Measurements from ENCODE around the gene DGKI. TPM values are rescaled to one million over a fixed set of nuclear protein-coding genes. Genes with fewer than 3 reads are reported as not detected.
"Not testable (repeated sequence)": the region's sequence is repeated elsewhere in the genome, so short reads cannot be mapped to it uniquely, and the experiment has no call there.

DGKI gene
- total RNA-seq, 2 experiments from 2014 or later, result 0.53 to 0.91 TPM

DNA sequence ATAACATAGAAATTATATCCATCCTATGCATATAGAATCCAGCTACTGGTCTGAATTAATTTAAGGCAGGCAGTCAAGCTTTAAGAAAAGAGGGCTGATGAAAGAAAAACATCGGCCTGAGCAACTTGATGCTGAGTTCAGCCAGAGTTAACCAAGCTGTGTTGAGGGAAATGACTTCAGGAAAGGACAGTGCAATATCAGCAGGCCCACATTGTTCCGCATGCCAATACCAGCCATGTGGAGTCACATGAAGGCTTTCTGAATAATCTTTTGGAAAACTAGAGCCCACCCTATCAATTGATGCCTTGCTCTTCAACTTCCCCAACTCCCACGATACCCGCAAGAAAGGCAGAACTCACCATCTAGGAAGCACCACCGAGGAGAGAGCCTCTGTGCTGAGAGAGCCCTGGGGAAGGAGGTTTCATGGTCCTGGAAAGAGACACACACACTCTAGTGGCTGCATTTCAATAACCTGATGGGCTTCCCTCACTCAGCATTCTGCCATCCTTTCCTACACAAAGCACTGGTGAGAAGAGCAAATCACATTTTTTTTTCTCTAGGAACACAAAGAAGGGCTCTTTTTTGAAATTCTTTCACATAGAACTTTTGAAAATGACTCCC, 377.5 kb downstream of the DGKI start:
- H3K36me3 Mint-ChIP-seq (ENCODE audit: low read depth), result no peaks in the 10 kb centered on the region
- CTCF ChIA-PET, result no interaction called here
- no peak overlapping the region for H3K4me3 Mint-ChIP-seq
- no peaks in the 10 kb centered on the region for H3K4me1 Mint-ChIP-seq
- H3K9me3 Mint-ChIP-seq, result no peaks in the 10 kb centered on the region
- no peaks in the 10 kb centered on the region for H3K27me3 Mint-ChIP-seq
- POLR2A ChIA-PET, result no interaction called here
- no peak overlapping the region for H3K27ac Mint-ChIP-seq
- DNase-seq, result no peak

DNA sequence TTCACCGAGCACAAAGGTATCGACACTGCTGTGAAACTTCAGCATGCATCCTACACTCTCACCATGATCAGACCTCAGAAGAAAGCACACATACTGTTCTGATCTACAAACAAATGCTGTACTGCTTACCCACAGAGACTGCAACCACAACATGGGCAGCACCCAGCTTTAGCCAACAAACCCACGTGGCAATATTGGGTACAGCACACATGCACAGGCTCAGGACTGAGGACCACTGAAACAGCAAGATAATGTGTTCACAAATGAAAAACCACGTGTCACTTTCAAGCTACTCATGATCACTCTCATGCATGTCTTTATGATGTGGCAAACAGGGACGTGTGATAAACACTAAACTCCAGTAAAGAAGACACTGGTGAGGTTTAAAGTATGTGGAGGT, 383.9 kb downstream of the DGKI start:
- no peaks in the 10 kb centered on the region for H3K9me3 Mint-ChIP-seq
- CTCF ChIA-PET, result no interaction called here
- H3K27me3 Mint-ChIP-seq, result peaks cover 3% of the 10 kb centered on the region
- POLR2A ChIA-PET, result no interaction called here
- no peak for DNase-seq
- no peaks in the 10 kb centered on the region for H3K36me3 Mint-ChIP-seq (ENCODE audit: low read depth)
- no peaks in the 10 kb centered on the region for H3K4me1 Mint-ChIP-seq
- no peak overlapping the region for H3K27ac Mint-ChIP-seq
- H3K4me3 Mint-ChIP-seq, result no peak overlapping the region

DNA sequence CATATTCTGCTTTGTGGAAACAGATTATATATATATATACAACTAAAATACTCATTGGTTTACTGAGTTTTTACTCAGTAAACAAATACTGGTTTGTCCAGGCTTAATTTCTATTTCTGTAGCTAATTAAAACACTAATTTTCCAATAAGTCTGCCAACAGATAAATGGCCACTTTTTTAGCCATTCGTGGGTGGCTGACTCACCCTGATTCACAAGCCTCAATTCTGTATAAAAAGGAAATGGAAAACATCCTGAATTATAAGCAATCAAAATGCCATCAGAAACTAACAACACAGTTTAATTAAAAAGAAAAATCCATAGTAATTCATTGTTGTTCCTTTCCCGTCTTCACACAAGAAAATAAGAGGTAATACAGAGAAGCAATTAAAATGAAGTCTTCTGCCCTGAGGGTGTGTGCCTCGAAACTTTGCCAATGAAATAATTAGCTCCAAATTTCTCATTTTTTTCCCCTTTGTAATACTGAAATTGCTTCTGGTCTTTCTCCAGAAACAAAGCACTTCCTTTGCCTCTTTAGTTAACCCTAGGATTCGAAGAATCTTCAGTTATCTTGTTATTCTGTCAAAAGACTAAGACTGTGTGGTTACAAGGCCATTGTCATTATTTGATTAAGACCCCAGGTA, 384.6 kb downstream of the DGKI start:
- no peaks in the 10 kb centered on the region for H3K36me3 Mint-ChIP-seq (ENCODE audit: low read depth)

DNA sequence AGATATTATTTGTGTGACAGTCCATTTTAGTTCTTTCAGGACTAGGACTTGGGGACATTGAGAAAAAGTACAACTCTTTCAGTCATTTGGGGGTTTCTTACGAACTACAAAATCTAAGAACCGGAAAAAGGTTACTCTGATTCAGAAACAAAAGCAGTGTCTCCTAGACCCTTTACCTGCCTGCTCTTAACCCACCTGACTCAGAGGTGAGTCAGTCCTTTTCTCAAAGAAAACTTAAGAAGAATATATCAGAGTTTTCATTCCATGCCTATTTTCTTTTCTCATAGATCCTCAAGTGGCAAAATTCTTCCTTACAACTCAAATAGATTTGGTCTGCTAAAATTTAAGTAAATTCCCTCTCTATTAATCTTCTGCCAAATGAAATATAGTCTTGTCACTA, 388.4 kb downstream of the DGKI start:
- Mint-ChIP-seq H3K9me3 (no peaks in the 10 kb centered on the region), H3K36me3 (ENCODE audit: low read depth) (no peaks in the 10 kb centered on the region), H3K4me1 (no peaks in the 10 kb centered on the region), H3K27ac (no peak overlapping the region), H3K27me3 (peaks cover 3% of the 10 kb centered on the region), H3K4me3 (no peak overlapping the region)
- ChIA-PET CTCF (no interaction called here), POLR2A (no interaction called here)
- no peak for DNase-seq

More for the DNA sequence above, 384.6 kb downstream of the DGKI start:
- no peak for DNase-seq
- H3K27ac Mint-ChIP-seq, result no peak overlapping the region
- H3K9me3 Mint-ChIP-seq, result no peaks in the 10 kb centered on the region
- H3K4me1 Mint-ChIP-seq, result no peaks in the 10 kb centered on the region
- CTCF ChIA-PET, result no interaction called here
- H3K27me3 Mint-ChIP-seq, result peaks cover 3% of the 10 kb centered on the region
- H3K4me3 Mint-ChIP-seq, result no peak overlapping the region
- POLR2A ChIA-PET, result no interaction called here

DNA sequence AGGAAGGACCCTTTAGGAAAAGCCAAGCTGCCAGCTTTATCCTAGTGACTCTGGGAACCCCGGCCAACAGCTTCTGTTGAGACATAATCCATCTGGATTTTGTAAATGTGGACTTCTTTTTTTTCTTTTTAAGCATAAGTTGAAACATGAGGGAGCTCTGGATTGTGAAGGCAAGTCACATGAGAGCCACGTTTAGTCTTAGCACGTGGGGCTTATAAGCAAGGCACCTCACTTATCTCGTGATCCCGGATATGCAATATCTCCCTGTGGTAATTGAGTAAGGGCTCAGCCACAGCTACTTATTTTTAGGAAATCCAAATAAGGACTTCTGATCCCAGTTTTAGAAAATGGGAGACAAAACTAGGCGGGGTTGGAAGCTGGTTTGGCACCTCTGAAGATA, 392.0 kb downstream of the DGKI start:
- no peak for DNase-seq
- ChIA-PET CTCF (interaction anchor here (0.5 to 1.7 kb wide), 3 partner anchors 9 to 634 kb away, joined by 3 to 6 read pairs (median 3); no protein-coding TSS in a partner anchor), POLR2A (no interaction called here)
- no peaks in the 10 kb centered on the region for H3K4me1 Mint-ChIP-seq
- H3K9me3 Mint-ChIP-seq, result no peaks in the 10 kb centered on the region
- peaks cover 3% of the 10 kb centered on the region for H3K27me3 Mint-ChIP-seq
- no peak overlapping the region for H3K27ac Mint-ChIP-seq
- no peak overlapping the region for H3K4me3 Mint-ChIP-seq
- no peaks in the 10 kb centered on the region for H3K36me3 Mint-ChIP-seq (ENCODE audit: low read depth)

DNA sequence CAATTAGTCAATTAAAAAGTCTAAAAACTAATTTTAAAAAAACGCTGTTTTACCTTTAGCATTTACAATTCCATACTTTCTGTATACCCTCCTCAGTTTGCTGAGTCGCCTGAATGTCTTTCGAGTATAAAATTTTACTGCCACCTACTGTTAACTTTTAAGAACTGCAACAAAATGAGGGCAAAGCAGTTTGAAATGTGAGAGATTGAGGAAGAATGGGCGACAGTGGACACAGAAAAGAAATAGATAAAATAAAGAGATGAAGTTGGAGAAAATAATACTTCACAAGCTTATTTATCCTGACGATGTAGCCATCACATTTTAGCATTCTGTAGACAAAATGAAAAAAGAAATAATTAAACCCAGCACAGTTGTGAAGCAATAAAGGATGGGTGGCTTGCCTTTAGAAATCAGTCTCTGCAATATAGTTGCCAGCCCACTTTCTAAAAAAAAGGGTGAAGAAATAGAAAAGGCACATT, 392.5 kb downstream of the DGKI start:
- no peaks in the 10 kb centered on the region for H3K4me1 Mint-ChIP-seq
- no peaks in the 10 kb centered on the region for H3K36me3 Mint-ChIP-seq (ENCODE audit: low read depth)
- no peaks in the 10 kb centered on the region for H3K9me3 Mint-ChIP-seq
- POLR2A ChIA-PET, result no interaction called here
- H3K4me3 Mint-ChIP-seq, result no peak overlapping the region
- DNase-seq, result no peak
- CTCF ChIA-PET, result interaction anchor here (0.7 to 1.7 kb wide), 2 partner anchors 9 to 383 kb away, joined by 3 to 6 read pairs; no protein-coding TSS in a partner anchor
- H3K27ac Mint-ChIP-seq, result no peak overlapping the region
- H3K27me3 Mint-ChIP-seq, result peaks cover 3% of the 10 kb centered on the region

DNA sequence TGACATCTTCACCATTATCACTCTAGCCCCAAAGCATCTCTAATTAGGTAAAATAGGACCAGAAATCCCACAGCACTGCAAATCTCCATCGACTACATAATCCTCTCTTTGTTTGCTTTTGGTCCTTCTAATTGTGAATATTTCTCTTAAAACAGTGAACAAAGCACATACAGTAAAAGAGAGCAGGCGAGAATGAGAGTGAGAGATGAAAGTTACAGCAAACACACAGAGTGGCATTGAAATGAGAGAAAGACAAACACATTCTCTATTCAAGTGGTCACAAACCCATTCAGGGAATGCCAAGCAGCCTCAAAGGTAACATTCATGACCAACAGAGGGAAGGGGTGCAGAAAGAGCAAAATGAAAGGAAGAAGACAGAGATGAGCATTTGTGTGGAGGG, 393.4 kb downstream of the DGKI start:
- H3K27ac Mint-ChIP-seq, result no peak overlapping the region
- no peak for DNase-seq
- no peaks in the 10 kb centered on the region for H3K4me1 Mint-ChIP-seq
- H3K9me3 Mint-ChIP-seq, result no peaks in the 10 kb centered on the region
- no peak overlapping the region for H3K4me3 Mint-ChIP-seq
- H3K27me3 Mint-ChIP-seq, result peaks cover 3% of the 10 kb centered on the region
- no peaks in the 10 kb centered on the region for H3K36me3 Mint-ChIP-seq (ENCODE audit: low read depth)
- CTCF ChIA-PET, result no interaction called here
- POLR2A ChIA-PET, result no interaction called here

DNA sequence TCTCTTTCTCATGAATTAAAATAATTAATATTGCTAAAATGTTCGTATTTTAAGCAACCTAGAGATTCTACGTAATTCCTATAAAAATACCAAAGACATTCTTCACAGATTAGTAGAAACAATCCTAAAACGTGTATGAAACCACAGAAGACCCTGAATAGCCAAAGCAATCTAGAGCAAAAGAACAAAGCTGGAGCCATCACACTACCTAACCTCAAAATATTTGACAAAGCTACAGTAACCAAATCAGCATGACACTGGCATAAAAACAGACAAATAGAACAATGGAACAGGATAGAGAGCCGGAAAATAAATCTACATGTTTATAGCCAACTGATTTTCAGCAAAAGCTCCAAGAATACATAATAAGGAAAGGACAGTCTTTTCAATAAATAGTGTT, 397.8 kb downstream of the DGKI start:
- Mint-ChIP-seq H3K4me3 (no peak overlapping the region), H3K27ac (no peak overlapping the region)
- CTCF ChIA-PET, result no interaction called here

DNA sequence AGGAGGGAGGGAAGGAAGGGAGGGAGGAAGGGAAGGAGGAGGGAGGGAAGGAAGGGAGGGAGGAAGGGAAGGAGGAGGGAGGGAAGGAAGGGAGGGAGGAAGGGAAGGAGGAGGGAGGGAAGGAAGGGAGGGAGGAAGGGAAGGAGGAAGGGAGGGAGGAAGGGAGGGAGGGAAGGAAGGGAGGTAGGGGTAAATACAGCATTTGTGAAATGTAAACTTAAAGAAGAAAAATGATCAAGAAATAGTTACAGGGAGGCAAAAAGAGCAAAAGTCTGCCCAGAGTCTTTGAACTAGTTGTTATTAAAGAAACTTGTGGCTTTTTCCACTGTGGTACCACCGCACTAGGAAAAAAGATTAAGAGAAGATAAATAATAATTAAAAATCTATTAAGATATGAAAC, 398.2 kb downstream of the DGKI start:
- CTCF ChIA-PET; H3K4me3 Mint-ChIP-seq; H3K27ac Mint-ChIP-seq; H3K9me3 Mint-ChIP-seq; DNase-seq; H3K36me3 Mint-ChIP-seq (ENCODE audit: low read depth); H3K27me3 Mint-ChIP-seq; POLR2A ChIA-PET; H3K4me1 Mint-ChIP-seq: not testable (repeated sequence)

More for the DNA sequence above, 397.8 kb downstream of the DGKI start:
- POLR2A ChIA-PET, result no interaction called here
- Mint-ChIP-seq H3K9me3 (no peaks in the 10 kb centered on the region), H3K27me3 (no peaks in the 10 kb centered on the region), H3K36me3 (ENCODE audit: low read depth) (no peaks in the 10 kb centered on the region), H3K4me1 (no peaks in the 10 kb centered on the region)
- no peak for DNase-seq

DNA sequence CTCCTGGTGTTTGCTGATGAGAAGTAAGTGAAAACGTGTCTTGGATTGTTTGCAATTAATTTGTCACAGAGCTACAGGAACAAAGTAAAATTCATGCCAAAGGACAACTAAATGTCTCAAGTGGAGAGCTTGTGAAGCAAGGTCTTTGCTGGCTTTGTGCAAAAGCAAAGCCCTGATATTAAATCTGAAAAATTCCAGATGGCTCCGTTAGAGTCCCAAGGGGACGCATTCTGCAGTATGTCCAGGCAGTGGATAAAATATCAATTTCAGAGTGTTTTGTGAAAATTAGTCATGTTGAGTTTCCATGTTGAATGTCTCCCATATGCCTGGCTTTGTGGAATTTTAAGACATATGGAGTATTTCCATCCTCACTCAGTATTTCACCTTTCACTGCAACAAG, 400.7 kb downstream of the DGKI start:
- Mint-ChIP-seq H3K4me3 (no peak overlapping the region), H3K27me3 (no peaks in the 10 kb centered on the region), H3K4me1 (no peaks in the 10 kb centered on the region), H3K36me3 (ENCODE audit: low read depth) (no peaks in the 10 kb centered on the region), H3K9me3 (no peaks in the 10 kb centered on the region), H3K27ac (no peak overlapping the region)
- ChIA-PET CTCF (interaction anchor here (1.5 kb wide), 1 partner anchor 9 kb away, joined by 6 read pairs; no protein-coding TSS in a partner anchor), POLR2A (no interaction called here)
- DNase-seq, result no peak

DNA sequence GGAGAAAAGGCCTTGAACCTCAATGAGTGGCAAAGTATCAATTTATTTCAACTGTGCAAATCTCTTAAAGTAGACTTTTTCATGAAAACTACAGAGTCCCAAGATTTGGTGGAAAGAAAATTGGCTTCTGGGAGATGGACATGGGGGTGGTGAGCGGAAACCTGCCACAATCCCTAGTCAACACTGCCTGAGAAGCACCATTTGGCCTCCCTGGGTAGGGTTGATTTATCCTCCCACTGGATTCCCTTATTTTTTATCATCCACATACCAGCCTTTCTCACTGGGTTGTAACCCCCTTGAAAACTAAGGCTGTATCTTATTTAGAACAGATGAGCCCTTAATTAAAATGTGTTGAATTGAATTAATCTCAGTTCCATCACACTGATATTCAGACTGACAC, 401.5 kb downstream of the DGKI start:
- H3K27ac Mint-ChIP-seq, result no peak overlapping the region
- no peak for DNase-seq
- no peaks in the 10 kb centered on the region for H3K27me3 Mint-ChIP-seq
- H3K36me3 Mint-ChIP-seq (ENCODE audit: low read depth), result no peaks in the 10 kb centered on the region
- POLR2A ChIA-PET, result no interaction called here
- CTCF ChIA-PET, result interaction anchor here (1.5 kb wide), 1 partner anchor 10 kb away, joined by 6 read pairs; no protein-coding TSS in a partner anchor
- H3K4me3 Mint-ChIP-seq, result no peak overlapping the region
- H3K9me3 Mint-ChIP-seq, result no peaks in the 10 kb centered on the region
- no peaks in the 10 kb centered on the region for H3K4me1 Mint-ChIP-seq

DNA sequence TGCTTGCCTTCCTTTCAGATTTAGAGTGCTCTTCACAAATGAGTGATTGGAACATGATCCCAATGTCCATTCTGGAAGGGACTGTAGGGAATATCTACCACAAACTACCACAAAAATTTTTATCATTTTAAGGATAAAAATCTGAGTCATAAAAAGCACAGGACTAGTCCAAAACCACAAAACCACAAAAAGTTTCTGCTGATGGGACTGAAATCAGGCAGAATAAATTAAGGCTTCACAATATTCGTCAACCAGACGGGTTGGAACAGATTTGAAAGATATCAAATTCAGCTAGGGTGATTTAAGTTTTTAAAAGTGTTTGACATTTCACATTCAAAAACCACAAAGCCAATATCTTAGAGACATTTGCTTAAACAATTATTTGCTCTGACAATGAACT, 403.2 kb downstream of the DGKI start:
- CTCF ChIA-PET, result no interaction called here
- Mint-ChIP-seq H3K4me1 (no peaks in the 10 kb centered on the region), H3K9me3 (no peaks in the 10 kb centered on the region), H3K27me3 (no peaks in the 10 kb centered on the region), H3K36me3 (ENCODE audit: low read depth) (no peaks in the 10 kb centered on the region), H3K4me3 (no peak overlapping the region), H3K27ac (no peak overlapping the region)
- no peak for DNase-seq
- POLR2A ChIA-PET, result no interaction called here

DNA sequence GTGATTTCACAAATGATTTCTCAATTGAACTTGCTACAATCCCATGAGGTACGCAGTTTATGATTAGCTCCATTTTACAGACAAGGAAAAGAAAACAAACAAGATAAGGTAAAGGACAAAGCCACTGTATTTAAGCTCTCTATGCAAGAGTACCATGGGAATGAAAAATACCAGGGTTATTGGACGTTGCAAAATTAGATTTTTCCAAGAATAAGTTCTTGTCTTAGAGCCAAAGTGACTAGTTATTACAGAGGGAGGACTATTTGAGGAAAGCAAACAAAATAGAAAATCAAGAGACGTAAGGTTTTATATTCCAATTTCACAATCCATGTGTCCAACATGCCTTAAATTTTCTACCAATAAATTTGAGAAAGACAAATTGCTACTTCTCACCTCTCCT, 405.3 kb downstream of the DGKI start:
- Mint-ChIP-seq H3K4me1 (no peaks in the 10 kb centered on the region), H3K36me3 (ENCODE audit: low read depth) (no peaks in the 10 kb centered on the region), H3K27ac (no peak overlapping the region), H3K4me3 (no peak overlapping the region), H3K9me3 (no peaks in the 10 kb centered on the region), H3K27me3 (no peaks in the 10 kb centered on the region)
- ChIA-PET CTCF (no interaction called here), POLR2A (no interaction called here)
- no peak for DNase-seq

Data from activated CD4-positive, alpha-beta memory T cell treated with anti-CD3 and anti-CD28 coated beads, Interleukin-2, amount 10 ng/mL, durations not matched to agents 7 days and 5 days (primary cell).